ENCODE measurements around the gene LYAR. TPM values are rescaled to one million over a fixed set of nuclear protein-coding genes. Genes with fewer than 3 reads are reported as not detected.

LYAR gene
- total RNA-seq, 1 experiment from 2014 or later, result 37.5 TPM

DNA sequence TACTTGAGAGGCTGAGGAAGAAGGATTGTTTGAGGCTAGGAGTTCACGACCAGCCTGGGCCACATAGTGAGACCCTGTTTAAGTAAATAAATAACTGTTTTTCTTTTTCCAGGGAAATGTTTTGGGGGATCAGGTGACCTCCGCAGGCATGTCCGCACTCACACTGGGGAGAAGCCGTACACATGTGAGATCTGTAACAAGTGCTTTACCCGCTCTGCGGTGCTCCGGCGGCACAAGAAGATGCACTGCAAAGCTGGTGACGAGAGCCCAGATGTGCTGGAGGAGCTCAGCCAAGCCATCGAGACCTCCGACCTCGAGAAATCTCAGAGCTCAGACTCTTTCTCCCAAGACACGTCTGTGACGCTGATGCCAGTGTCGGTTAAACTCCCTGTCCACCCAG, 30.6 kb upstream of the LYAR start:
- intact Hi-C loops (cut with micrococcal nuclease), result no loop called here
- no peak for DNase-seq
- no peak overlapping the region for H3K4me2 ChIP-seq (ENCODE audit: low read length)
- TF ChIP-seq, protein P1, sequence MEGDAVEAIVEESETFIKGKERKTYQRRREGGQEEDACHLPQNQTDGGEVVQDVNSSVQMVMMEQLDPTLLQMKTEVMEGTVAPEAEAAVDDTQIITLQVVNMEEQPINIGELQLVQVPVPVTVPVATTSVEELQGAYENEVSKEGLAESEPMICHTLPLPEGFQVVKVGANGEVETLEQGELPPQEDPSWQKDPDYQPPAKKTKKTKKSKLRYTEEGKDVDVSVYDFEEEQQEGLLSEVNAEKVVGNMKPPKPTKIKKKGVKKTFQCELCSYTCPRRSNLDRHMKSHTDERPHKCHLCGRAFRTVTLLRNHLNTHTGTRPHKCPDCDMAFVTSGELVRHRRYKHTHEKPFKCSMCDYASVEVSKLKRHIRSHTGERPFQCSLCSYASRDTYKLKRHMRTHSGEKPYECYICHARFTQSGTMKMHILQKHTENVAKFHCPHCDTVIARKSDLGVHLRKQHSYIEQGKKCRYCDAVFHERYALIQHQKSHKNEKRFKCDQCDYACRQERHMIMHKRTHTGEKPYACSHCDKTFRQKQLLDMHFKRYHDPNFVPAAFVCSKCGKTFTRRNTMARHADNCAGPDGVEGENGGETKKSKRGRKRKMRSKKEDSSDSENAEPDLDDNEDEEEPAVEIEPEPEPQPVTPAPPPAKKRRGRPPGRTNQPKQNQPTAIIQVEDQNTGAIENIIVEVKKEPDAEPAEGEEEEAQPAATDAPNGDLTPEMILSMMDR (conservative IDR thresholded peaks at IDR 0.05; ENCODE audit: low read depth, low read length), result no peak
- TF ChIP-seq EZH2phosphoT487 (IDR thresholded peaks at IDR 0.05; ENCODE audit: borderline replicate concordance, low read length), result no peak
- no peak for TF ChIP-seq EZH2 (IDR thresholded peaks at IDR 0.05; ENCODE audit: low read length, unreplicated experiment)
- H3K79me2 ChIP-seq (ENCODE audit: low read length), result no peaks in the 10 kb centered on the region
- H3F3A ChIP-seq (ENCODE audit: low read length, unreplicated experiment), result no peaks in the 10 kb centered on the region
- H3K9me2 ChIP-seq (replicated peaks; ENCODE audit: low read length), result no peaks in the 10 kb centered on the region
- ATAC-seq, result no peak
- no peaks in the 10 kb centered on the region for H3K27me3 ChIP-seq (ENCODE audit: low read length)
- H2AFZ ChIP-seq (ENCODE audit: low read length), result no peak overlapping the region
- no peak overlapping the region for H3K27ac ChIP-seq (ENCODE audit: low read length)
- no peak overlapping the region for H3K9ac ChIP-seq (ENCODE audit: low read length)
- no peaks in the 10 kb centered on the region for H3K4me1 ChIP-seq (ENCODE audit: insufficient read depth, low read length)
- H3K4me3 ChIP-seq (ENCODE audit: low read length), result no peak overlapping the region
- no peaks in the 10 kb centered on the region for H3K9me3 ChIP-seq (ENCODE audit: low read length)
- no TSS peak for BruUV-seq (replicated peaks)
- H4K20me1 ChIP-seq (ENCODE audit: low read length), result no peaks in the 10 kb centered on the region
- ChIA-PET CTCF (no interaction called here), POLR2A (ENCODE audit: unreplicated experiment) (no interaction called here)
- H3K36me3 ChIP-seq (ENCODE audit: low read depth, low read length), result no peaks in the 10 kb centered on the region

DNA sequence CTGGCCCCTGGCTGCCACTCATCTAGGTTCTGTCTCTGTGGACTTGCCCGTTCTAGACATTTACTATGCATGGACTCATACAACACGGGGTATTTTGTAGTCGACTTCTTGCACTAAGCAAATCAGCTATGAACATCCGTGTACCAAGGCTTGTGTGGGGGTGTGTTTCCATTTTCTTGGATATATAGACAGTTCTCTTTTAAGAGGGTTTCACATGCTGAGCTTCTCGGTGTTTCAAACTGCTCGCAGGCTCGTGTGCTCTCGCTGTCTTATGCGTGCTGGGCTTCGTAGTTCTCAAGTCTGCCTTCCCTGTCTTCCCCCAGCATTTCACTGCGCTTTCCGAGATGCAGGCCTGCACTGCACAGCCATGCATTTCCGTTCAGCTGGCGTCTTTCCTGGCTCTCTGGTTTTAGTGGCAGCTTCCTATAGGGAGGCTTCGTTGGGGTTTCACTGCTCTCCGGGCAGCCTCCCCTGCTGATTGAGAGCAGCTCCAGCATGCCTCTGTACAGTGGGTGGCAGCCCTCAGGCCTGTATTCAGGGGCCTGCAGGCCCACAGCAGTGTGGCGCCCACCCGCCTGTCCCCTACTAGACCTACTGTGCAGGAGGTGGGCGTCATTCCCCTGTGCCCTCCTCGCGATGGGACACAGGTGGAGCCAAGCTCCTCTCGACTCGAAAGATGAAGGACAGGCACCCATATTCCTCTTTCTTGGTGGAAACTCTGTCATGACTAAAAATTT, 27.7 kb upstream of the LYAR start:
- DNase-seq (no peak), ATAC-seq (no peak)
- H3F3A ChIP-seq (ENCODE audit: low read length, unreplicated experiment), result no peaks in the 10 kb centered on the region
- POLR2A ChIA-PET (ENCODE audit: unreplicated experiment), result no interaction called here
- intact Hi-C loops (cut with micrococcal nuclease), result no loop called here
- TF ChIP-seq, protein P1 (conservative IDR thresholded peaks at IDR 0.05; ENCODE audit: low read depth, low read length), result no peak
- TF ChIP-seq EZH2phosphoT487 (IDR thresholded peaks at IDR 0.05; ENCODE audit: borderline replicate concordance, low read length) (no peak), EZH2 (IDR thresholded peaks at IDR 0.05; ENCODE audit: low read length, unreplicated experiment) (no peak)
- no peak overlapping the region for H2AFZ ChIP-seq (ENCODE audit: low read length)
- H3K9ac ChIP-seq (ENCODE audit: low read length), result no peak overlapping the region
- no peaks in the 10 kb centered on the region for H3K4me1 ChIP-seq (ENCODE audit: insufficient read depth, low read length)
- no peaks in the 10 kb centered on the region for H3K27me3 ChIP-seq (ENCODE audit: low read length)
- H3K79me2 ChIP-seq (ENCODE audit: low read length), result no peaks in the 10 kb centered on the region
- H3K4me3 ChIP-seq (ENCODE audit: low read length), result no peak overlapping the region
- no peaks in the 10 kb centered on the region for H3K36me3 ChIP-seq (ENCODE audit: low read depth, low read length)
- CTCF ChIA-PET, result no interaction called here
- no peaks in the 10 kb centered on the region for H3K9me3 ChIP-seq (ENCODE audit: low read length)
- H4K20me1 ChIP-seq (ENCODE audit: low read length), result no peaks in the 10 kb centered on the region
- no peak overlapping the region for H3K27ac ChIP-seq (ENCODE audit: low read length)
- no TSS peak for BruUV-seq (replicated peaks)
- H3K4me2 ChIP-seq (ENCODE audit: low read length), result no peak overlapping the region
- H3K9me2 ChIP-seq (replicated peaks; ENCODE audit: low read length), result no peaks in the 10 kb centered on the region

DNA sequence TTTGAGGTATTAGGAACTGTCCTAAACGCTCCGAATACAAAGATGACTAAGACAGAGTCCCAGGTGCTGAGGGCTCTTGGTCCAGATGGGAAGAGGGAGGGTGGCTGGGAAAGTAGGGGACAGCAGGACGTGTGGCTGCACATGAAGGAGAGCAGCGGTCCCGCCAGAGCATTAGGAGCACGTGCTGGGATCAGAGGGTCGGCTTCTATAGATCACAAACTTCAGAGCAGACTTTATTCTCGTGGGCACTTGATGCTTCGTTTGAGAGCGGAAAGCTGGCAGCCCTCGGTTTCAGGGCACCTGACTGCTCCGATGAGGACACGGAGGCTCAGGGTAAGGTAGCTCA, 26.2 kb upstream of the LYAR start:
- H3K79me2 ChIP-seq (ENCODE audit: low read length), result no peaks in the 10 kb centered on the region
- TF ChIP-seq, protein P1 (conservative IDR thresholded peaks at IDR 0.05; ENCODE audit: low read depth, low read length), result no peak
- no peak for TF ChIP-seq EZH2 (IDR thresholded peaks at IDR 0.05; ENCODE audit: low read length, unreplicated experiment)
- TF ChIP-seq EZH2phosphoT487 (IDR thresholded peaks at IDR 0.05; ENCODE audit: borderline replicate concordance, low read length), result no peak
- H3K4me2 ChIP-seq (ENCODE audit: low read length), result no peak overlapping the region

More for the DNA sequence above, 26.2 kb upstream of the LYAR start:
- BruUV-seq (replicated peaks), result no TSS peak
- no peak for ATAC-seq
- H3K9ac ChIP-seq (ENCODE audit: low read length), result no peak overlapping the region
- H3F3A ChIP-seq (ENCODE audit: low read length, unreplicated experiment), result no peaks in the 10 kb centered on the region
- H3K27ac ChIP-seq (ENCODE audit: low read length), result no peak overlapping the region
- no peaks in the 10 kb centered on the region for H3K9me3 ChIP-seq (ENCODE audit: low read length)
- no peaks in the 10 kb centered on the region for H4K20me1 ChIP-seq (ENCODE audit: low read length)
- no peaks in the 10 kb centered on the region for H3K9me2 ChIP-seq (replicated peaks; ENCODE audit: low read length)
- H2AFZ ChIP-seq (ENCODE audit: low read length), result no peak overlapping the region
- no peaks in the 10 kb centered on the region for H3K36me3 ChIP-seq (ENCODE audit: low read depth, low read length)
- H3K4me3 ChIP-seq (ENCODE audit: low read length), result no peak overlapping the region
- H3K27me3 ChIP-seq (ENCODE audit: low read length), result no peaks in the 10 kb centered on the region
- CTCF ChIA-PET, result no interaction called here
- no peak for DNase-seq
- intact Hi-C loops (cut with micrococcal nuclease), result no loop called here
- POLR2A ChIA-PET (ENCODE audit: unreplicated experiment), result no interaction called here
- no peaks in the 10 kb centered on the region for H3K4me1 ChIP-seq (ENCODE audit: insufficient read depth, low read length)
